GM21390 (cell line): ENCODE results near the gene HSF4.
"Not testable (repeated sequence)": the region's sequence is repeated elsewhere in the genome, so short reads cannot be mapped to it uniquely, and the experiment has no call there.

Experiments used
- ATAC-seq: cut with Tn5 transposase; IDR thresholded peaks from one replicate; pipeline ENCODE4 v1.9.1; 2021; ENCODE audit not compliant: unreplicated experiment

HSF4 gene, protein sequence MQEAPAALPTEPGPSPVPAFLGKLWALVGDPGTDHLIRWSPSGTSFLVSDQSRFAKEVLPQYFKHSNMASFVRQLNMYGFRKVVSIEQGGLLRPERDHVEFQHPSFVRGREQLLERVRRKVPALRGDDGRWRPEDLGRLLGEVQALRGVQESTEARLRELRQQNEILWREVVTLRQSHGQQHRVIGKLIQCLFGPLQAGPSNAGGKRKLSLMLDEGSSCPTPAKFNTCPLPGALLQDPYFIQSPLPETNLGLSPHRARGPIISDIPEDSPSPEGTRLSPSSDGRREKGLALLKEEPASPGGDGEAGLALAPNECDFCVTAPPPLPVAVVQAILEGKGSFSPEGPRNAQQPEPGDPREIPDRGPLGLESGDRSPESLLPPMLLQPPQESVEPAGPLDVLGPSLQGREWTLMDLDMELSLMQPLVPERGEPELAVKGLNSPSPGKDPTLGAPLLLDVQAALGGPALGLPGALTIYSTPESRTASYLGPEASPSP

DNA sequence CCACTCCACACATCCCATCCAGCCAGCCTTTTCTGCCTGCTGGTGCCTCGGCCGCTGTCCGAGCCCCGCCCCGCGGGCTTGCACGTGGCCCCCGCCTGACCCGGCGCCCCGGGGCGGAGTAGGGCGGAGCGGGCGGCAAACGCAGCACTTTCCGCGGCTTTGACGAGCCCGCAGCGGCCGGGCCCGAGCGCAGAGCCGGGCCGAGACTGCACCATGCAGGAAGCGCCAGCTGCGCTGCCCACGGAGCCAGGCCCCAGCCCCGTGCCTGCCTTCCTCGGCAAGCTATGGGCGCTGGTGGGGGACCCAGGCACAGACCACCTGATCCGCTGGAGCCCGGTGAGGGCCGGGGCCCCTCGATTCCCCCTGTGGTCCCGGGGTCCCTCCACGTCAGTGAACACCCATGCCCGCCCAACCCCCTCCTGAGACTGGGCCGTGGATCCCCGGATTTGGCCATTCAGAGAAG is at the start of gene HSF4:
HSF4 (plus strand) TSS at position 147 of the 463 bp plus-strand sequence; CDS start at position 214, 67 bp downstream.
- ATAC-seq = no peak

DNA sequence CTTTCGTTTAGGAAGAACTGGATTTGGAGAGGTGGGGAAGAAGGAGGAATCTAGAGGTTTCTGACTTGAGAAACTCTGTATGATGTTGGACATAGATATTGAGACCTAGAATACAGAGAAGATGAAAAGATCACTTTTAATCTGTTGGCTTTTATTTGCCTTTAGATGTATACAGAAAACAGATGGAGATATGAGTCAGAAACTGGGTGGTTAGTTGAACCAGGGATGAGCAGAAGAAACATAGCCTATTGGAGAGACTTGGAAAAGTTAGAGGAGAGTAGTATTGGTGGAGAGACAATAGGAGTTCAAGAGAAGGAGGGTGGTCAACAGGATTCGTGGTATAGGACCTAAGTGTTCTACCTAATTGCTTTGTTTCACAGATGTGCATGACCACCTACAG is 49.8 kb upstream of the HSF4 start:
- ATAC-seq = no peak

GRCh38 chr16:67115639-67116038 is 48.9 kb upstream of the HSF4 start:
- ATAC-seq = no peak

DNA sequence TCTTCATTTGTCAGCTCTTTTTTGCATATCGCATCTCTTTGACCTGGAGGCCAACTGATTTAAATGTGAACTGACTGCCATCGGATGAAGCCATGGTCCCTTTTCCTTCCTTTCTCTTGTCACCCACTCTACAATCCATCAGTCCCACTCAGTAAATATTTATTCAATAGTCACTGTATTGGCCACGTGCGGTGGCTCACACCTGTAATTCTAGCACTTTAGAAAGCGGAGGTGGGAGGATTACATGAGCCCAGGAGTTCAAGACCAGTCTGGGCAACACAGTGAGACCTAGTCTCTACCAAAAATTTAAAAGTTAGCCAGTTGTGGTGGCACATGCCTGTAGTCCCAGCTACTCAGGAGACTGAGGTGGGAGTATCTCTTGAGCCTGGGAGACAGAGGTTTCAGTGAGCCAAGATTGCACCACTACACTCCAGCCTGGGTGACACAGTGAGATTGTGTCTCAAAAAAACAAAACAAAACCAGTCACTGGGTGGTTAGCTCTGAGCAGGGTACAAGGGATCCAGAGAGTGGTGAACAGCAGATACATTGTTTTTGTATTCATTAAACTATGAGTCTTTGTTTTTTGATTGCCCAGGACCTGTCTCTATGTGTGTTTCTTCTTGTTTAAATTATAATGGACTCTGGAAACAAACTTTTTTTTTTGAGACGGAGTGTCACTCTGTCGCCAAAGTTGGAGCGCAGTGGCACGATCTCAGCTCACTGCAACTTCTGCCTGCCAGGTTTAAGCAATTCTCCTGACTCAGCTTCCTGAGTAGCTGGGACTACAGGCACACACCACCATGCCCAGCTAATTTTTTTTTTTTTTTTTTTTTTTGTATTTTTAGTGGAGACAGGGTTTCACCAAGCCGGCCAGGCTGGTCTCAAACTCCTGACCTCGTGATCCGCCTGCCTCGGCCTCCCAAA is 47.9 kb upstream of the HSF4 start:
- no peak for ATAC-seq

GRCh38 chr16:67117716-67118115 is 46.8 kb upstream of the HSF4 start:
- no peak for ATAC-seq

- ATAC-seq = no peak
Measured at GRCh38 chr16:67120025-67120424, 44.5 kb upstream of the HSF4 start.

GRCh38 chr16:67122799-67123198 is 41.7 kb upstream of the HSF4 start:
- ATAC-seq = not testable (repeated sequence)

- ATAC-seq = no peak
Measured at GRCh38 chr16:67128417-67128816, 36.1 kb upstream of the HSF4 start.

- ATAC-seq = no peak
Measured at GRCh38 chr16:67128887-67129286, 35.7 kb upstream of the HSF4 start.

GRCh38 chr16:67129422-67129821 is 35.1 kb upstream of the HSF4 start:
- no peak for ATAC-seq

- ATAC-seq = no peak
Measured at GRCh38 chr16:67137605-67138004, 26.9 kb upstream of the HSF4 start.

DNA sequence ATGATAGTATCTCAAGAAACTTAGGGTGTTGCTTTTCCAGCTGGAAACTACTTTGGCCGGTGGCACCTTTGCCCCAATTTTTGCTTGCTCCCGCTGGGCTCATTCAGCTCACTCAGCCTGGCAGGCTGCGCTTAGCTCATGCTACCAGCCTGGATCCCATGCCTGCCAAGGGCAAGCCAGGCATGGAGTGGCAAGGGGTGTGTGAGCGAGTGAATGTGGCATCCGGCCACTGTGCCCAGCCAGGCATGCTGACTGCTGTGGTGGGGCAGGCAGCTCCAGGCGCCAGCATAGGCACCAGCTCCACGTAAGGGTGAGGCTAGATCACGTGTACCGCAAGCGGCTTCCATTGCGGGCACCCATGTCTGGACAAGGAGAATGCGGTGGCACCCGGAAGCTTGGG is 23.2 kb upstream of the HSF4 start:
- no peak for ATAC-seq

DNA sequence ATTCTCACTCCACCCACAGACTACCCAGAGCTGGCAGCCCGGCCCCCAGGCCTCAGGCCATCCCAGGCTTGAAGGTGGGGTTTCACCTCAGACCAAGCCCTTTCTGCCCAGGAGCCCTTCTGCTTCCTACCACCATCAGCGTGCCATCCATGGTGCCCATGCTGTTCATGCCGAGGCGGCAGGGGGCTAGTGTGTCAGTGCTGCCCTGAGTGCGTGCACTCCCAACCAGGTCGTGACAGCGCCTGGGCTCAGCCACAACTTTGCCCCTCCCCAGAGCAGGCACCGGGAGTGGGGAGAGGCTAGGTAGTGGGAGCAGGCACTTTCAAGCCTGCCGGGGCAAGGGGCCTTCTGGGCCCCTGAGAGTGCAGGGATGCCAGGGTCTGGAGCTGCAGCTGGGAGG is 22.2 kb upstream of the HSF4 start:
- no peak for ATAC-seq

DNA sequence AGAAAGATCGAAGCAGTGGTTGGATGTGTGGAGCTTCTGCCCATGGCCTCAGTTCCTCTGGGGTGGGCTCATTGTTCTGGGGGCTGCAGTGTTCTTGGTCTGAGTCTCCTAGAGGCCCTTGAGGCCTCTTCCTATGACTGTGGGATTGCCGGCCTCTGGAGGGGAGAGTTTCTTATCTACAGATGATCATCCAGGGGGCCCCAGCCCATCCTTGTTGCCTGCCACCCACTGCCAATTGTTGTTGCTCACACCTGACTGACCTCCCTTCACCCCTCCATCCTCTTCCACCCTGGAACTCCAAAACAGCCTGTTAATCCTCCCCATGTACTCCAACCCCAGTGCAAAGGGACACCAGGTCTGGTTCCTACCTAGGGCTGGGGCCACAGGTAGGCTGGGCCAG is 19.6 kb upstream of the HSF4 start:
- ATAC-seq = no peak

DNA sequence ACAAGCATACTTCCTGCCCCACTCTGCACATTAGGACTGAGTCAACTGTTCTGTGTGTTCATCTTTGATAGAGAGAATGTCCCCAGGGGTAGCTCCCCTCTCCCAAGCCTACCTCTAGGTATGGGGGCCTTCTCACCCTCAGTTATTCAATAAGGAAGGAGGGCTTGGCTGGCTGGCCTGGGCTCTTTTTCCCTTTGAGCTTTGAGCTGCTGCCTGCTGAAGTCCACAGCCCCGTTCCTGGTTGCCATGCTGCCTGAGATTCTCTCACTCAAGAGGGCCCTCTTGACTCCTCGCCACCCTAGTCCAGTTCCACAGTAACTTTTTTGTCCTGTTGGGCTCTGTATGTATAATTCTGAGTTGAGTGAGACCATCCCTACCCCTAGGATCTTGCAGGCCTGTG is 18.8 kb upstream of the HSF4 start:
- ATAC-seq = no peak

GRCh38 chr16:67146523-67147357 is 17.8 kb upstream of the HSF4 start:
- ATAC-seq = no peak

GRCh38 chr16:67147437-67148140 is 17.0 kb upstream of the HSF4 start:
- ATAC-seq = no peak

DNA sequence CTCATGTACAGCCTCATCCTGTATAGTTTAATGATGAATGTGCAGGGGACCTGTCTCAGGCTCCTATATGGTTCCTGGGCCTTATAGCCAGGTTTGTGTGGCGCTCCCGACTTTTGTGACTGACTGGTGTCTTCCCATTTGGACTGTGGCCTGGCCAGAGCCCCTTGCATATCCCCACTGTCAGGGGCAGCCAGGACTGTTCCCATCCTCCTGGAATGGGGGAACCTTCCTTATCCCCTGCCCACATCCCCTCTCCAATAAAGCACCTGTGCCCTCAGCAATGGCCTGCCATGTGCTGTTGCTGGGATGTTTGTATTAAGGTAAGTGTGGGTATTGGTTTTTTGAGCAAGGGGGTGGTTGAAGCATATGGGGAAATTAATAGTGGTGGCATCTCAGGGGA is 16.3 kb upstream of the HSF4 start:
- no peak for ATAC-seq

DNA sequence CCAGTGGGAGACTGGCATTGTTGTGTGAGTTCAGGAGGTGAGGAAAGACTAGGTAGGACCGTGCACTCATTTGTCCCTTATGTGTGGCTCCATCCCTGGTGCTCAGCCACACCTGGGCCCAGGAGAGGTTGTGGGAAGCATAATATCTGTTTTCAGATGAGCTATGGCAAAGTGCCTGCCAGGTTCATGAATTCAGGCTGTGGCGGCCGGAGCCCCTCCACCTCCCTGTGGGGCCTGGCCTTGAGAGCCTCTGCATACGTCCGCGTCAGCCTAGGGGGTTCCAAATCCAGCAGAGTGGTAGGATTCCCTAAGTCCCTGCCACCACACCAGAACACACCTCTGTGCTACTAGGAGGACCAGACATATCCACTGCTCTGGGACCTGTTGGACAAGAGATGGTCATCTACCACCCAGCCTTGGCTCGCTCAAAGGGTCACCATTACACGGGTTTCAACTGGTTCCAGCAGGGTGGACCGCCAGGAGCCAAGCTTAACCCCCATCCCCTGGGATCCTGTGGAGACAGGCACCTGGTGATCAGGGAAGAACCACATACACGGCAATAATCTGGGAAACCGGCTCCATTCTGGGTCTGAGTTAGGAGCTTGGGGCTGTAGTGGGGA is 15.8 kb upstream of the HSF4 start:
- no peak for ATAC-seq
